Glutamatergic neuron (in vitro differentiated cells): ENCODE measurements around the gene MB. TPM values are rescaled to one million over a fixed set of nuclear protein-coding genes. Genes with fewer than 3 reads are reported as not detected.

Experiments
- DNase-seq: peaks from one replicate; pipeline ENCODE4 v3.0.0; 2022
- H3K27ac Mint-ChIP-seq: one replicate; pipeline ENCODE4 v1.8.0; 2020; ENCODE audit warnings: mild to moderate bottlenecking, mixed read lengths, inconsistent platforms; ENCODE audit not compliant: unreplicated experiment
- H3K27me3 Mint-ChIP-seq: one replicate; pipeline ENCODE4 v1.8.0; 2020; ENCODE audit warnings: mild to moderate bottlenecking, moderate library complexity, mixed read lengths, inconsistent platforms; ENCODE audit not compliant: unreplicated experiment
- H3K36me3 Mint-ChIP-seq: one replicate; pipeline ENCODE4 v1.8.0; 2020; ENCODE audit warnings: mild to moderate bottlenecking, mixed read lengths, inconsistent platforms; ENCODE audit not compliant: unreplicated experiment
- H3K4me1 Mint-ChIP-seq: one replicate; pipeline ENCODE4 v1.8.0; 2020; ENCODE audit warnings: mild to moderate bottlenecking, low read depth, mixed read lengths, inconsistent platforms; ENCODE audit not compliant: unreplicated experiment
- H3K4me3 Mint-ChIP-seq: one replicate; pipeline ENCODE4 v1.8.0; 2020; ENCODE audit warnings: mild to moderate bottlenecking, mixed read lengths, inconsistent platforms; ENCODE audit not compliant: unreplicated experiment
- H3K9me3 Mint-ChIP-seq: one replicate; pipeline ENCODE4 v1.8.0; 2020; ENCODE audit warnings: mild to moderate bottlenecking, moderate library complexity, mixed read lengths, inconsistent platforms; ENCODE audit not compliant: unreplicated experiment
- CTCF ChIP-seq: fragments of 200-600 bp; sonication (generic); IDR thresholded peaks from one replicate; pipeline ENCODE4 v1.5.0; 2021; ENCODE audit not compliant: partially characterized antibody, unreplicated experiment
- total RNA-seq: library from RNA; stranded (reverse); fragmentation: NEBNext Ultra II Directional; extraction: Animal tissue kit (Norgen Biotek cat#: 25700); gene quantifications from one replicate; pipeline ENCODE4 v1.2.1, GENCODE V29; 2021; ENCODE audit not compliant: unreplicated experiment

The MB gene
- total RNA-seq, 1 donor from 2014 or later = not detected

- Mint-ChIP-seq H3K27me3 (peaks cover 1% of the 10 kb centered on the region), H3K9me3 (no peaks in the 10 kb centered on the region), H3K4me1 (peaks cover 3% of the 10 kb centered on the region), H3K27ac (no peak overlapping the region), H3K36me3 (no peaks in the 10 kb centered on the region), H3K4me3 (no peak overlapping the region)
- DNase-seq = no peak
- TF ChIP-seq CTCF = no peak
Measured at GRCh38 chr22:35645646-35646045, 28.5 kb upstream of the MB start.

DNA sequence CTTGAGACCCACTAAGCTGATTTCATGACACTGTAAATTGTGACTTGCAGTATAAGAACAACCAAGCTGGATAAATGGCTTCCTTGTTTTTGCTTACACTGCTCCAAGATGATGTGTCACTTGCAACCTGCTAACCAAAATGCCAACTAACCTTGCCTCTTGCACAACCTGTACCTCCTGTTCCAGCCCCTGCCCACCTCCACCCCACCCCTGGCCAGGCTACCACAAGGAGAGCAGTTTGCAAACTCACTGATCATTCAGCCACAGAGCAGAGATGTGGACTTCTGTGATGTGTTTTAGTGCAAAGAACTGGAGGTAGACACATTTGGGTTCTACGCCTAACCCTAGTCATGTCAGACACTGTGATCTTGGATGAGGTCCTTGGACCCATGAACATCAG, 26.9 kb upstream of the MB start:
- Mint-ChIP-seq H3K4me3 (no peak overlapping the region), H3K4me1 (peaks cover 3% of the 10 kb centered on the region), H3K27ac (no peak overlapping the region), H3K9me3 (no peaks in the 10 kb centered on the region), H3K27me3 (peaks cover 1% of the 10 kb centered on the region), H3K36me3 (no peaks in the 10 kb centered on the region)
- TF ChIP-seq CTCF = no peak
- no peak for DNase-seq

GRCh38 chr22:35642305-35642741, 25.2 kb upstream of the MB start:
- no peak for TF ChIP-seq CTCF
- no peaks in the 10 kb centered on the region for H3K36me3 Mint-ChIP-seq
- H3K4me3 Mint-ChIP-seq = no peak overlapping the region
- H3K4me1 Mint-ChIP-seq = no peaks in the 10 kb centered on the region
- DNase-seq = no peak
- no peaks in the 10 kb centered on the region for H3K9me3 Mint-ChIP-seq
- H3K27me3 Mint-ChIP-seq = peaks cover 3% of the 10 kb centered on the region
- no peak overlapping the region for H3K27ac Mint-ChIP-seq

DNA sequence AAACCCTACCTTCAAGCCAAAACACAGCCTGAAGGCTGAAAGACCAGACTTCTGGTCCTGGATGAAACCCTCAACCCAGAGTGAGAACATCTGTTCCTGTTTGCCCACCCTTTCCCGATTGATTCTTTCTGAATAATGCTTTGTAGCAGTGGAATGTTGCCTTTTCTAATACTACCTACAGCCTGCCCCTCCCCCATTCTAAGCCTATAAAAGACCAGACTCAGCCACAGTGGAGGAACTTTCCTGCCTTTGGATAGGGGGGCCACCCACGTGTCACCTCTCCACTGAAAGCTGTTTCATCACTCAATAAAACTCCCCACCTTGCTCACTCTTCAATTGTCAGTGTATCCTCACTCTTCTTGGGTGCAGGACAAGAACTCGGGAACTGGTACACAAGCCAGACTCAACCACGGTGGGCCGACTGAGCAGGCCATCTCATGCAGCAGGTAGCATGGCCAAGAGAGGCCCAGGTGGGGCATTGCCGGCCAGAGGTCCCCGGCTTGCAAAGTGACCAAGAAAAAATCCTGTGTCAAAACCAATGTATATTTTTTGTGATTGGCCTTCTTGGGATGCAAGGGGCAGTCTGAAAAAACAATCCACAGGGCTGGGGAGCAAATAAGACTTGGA, 24.5 kb upstream of the MB start:
- Mint-ChIP-seq H3K27ac (no peak overlapping the region), H3K4me1 (no peaks in the 10 kb centered on the region), H3K27me3 (peaks cover 3% of the 10 kb centered on the region), H3K9me3 (no peaks in the 10 kb centered on the region), H3K36me3 (no peaks in the 10 kb centered on the region), H3K4me3 (no peak overlapping the region)
- no peak for TF ChIP-seq CTCF
- no peak for DNase-seq

- no peak overlapping the region for H3K27ac Mint-ChIP-seq
- peaks cover 5% of the 10 kb centered on the region for H3K36me3 Mint-ChIP-seq
- DNase-seq = no peak
- no peak overlapping the region for H3K4me3 Mint-ChIP-seq
- peaks cover 1% of the 10 kb centered on the region for H3K27me3 Mint-ChIP-seq
- H3K4me1 Mint-ChIP-seq = no peaks in the 10 kb centered on the region
- no peak for TF ChIP-seq CTCF
- peaks cover 3% of the 10 kb centered on the region for H3K9me3 Mint-ChIP-seq
Measured at GRCh38 chr22:35638410-35638809, 21.3 kb upstream of the MB start.
